Lung (tissue), 12 donors: ENCODE measurements around the gene GDI1. TPM values are rescaled to one million over a fixed set of nuclear protein-coding genes. Genes with fewer than 3 reads are reported as not detected.

ENCODE experiments used
- ATAC-seq: fragments of 200-7000 bp; cut with Tn5 transposase; one replicate; pipeline ENCODE4 v1.9.1; 2020; ENCODE audit warnings: moderate number of reproducible peaks; ENCODE audit not compliant: insufficient read depth, low FRiP score
- DNase-seq, 3 donors: peaks; one replicate each; pipeline ENCODE4 v3.0.0-alpha.2; 2013 to 2017
- H3K27ac ChIP-seq, 2 donors: one replicate each; pipeline ENCODE4 v1.5.1; 2013; ENCODE audit warnings: mild to moderate bottlenecking in 2 of 2, moderate library complexity in 2 of 2, control low read depth in 1 of 2, inconsistent platforms in 1 of 2, low read depth in 1 of 2, low read length in 1 of 2
- H3K27me3 ChIP-seq, 3 donors: one replicate each; pipeline ENCODE4 v1.5.1; 2013; ENCODE audit warnings: low read length in 2 of 3; ENCODE audit not compliant: control insufficient read depth in 3 of 3, insufficient read depth in 3 of 3
- H3K36me3 ChIP-seq, 4 donors: one replicate each; pipeline ENCODE4 v1.5.1; 2013; ENCODE audit warnings: low read length in 4 of 4, mild to moderate bottlenecking in 1 of 4, moderate library complexity in 1 of 4; ENCODE audit not compliant: control insufficient read depth in 4 of 4, insufficient read depth in 4 of 4
- H3K4me1 ChIP-seq, 5 donors: one replicate each; pipeline ENCODE4 v1.5.1; 2013; ENCODE audit warnings: low read length in 5 of 5, mild to moderate bottlenecking in 2 of 5, moderate library complexity in 1 of 5; ENCODE audit not compliant: control insufficient read depth in 5 of 5, insufficient read depth in 5 of 5
- H3K4me3 ChIP-seq: one replicate; pipeline ENCODE4 v1.5.1; 2013; ENCODE audit warnings: mild to moderate bottlenecking, control low read depth, moderate library complexity
- H3K9ac ChIP-seq, 2 donors: one replicate each; pipeline ENCODE4 v1.5.1; 2013; ENCODE audit warnings: low read length in 2 of 2, control low read depth in 1 of 2; ENCODE audit not compliant: insufficient read depth in 1 of 2
- H3K9me3 ChIP-seq, 4 donors: one replicate each; pipeline ENCODE4 v1.5.1; 2013; ENCODE audit warnings: low read length in 3 of 4, mild to moderate bottlenecking in 1 of 4, moderate library complexity in 1 of 4; ENCODE audit not compliant: control insufficient read depth in 4 of 4, insufficient read depth in 3 of 4
- CTCF ChIP-seq: IDR thresholded peaks from 2 replicates; pipeline ENCODE4 v1.5.1; 2012; ENCODE audit warnings: mild to moderate bottlenecking; ENCODE audit errors: control extremely low read depth, extremely low read depth
- WGBS, 2 donors: extraction: QIAGEN DNeasy Blood & Tissue Kit; methylation state at CpG; one replicate each; pipeline ENCODE4 v1.1.7; 2013; 5-methylcytosine and 5-hydroxymethylcytosine counted together
- polyA plus RNA-seq, 2 donors: library from polyadenylated mRNA; stranded (reverse); fragments of 200-250 nt; gene quantifications; one replicate each; pipeline ENCODE4 v1.2.1, GENCODE V29; 2013
- total RNA-seq, 2 donors: library from RNA; depleted of rRNA in 1 of 2; stranded (reverse); fragments of >200 nt in 1 of 2; gene quantifications; one replicate each; pipeline ENCODE4 v1.2.1, GENCODE V29; 2014 to 2021
- donor health status: control.
- donor health status: control.
- donor health status: Bipolar disorder and iron deficiency.
- donor health status: healthy.
- donor health status: DM: yes; HTN: yes; CAD: no.

The GDI1 gene
- total and polyA plus RNA-seq, 4 donors, result 64.0 to 130 (median 116) TPM

- TF ChIP-seq CTCF, result no peak
- DNase-seq (no peak), ATAC-seq (no peak)
- Histone ChIP-seq H3K27ac (no peak overlapping the region), H3K4me1 (no peaks in the 10 kb centered on the region), H3K36me3 (peaks cover 2 to 30% (median 7%) of the 10 kb centered on the region in 4 donors), H3K4me3 (no peak overlapping the region), H3K27me3 (no peaks in the 10 kb centered on the region), H3K9me3 (peaks cover 0 to 7% (median 0%) of the 10 kb centered on the region in 4 donors), H3K9ac (no peak overlapping the region)
- WGBS, 2 donors, result 92 to 93% methylated on average over 9 to 14 of the region's 14 CpGs
These were observed 28.6 kb downstream of the GDI1 start for GRCh38 chrX:154465601-154466000.

DNA sequence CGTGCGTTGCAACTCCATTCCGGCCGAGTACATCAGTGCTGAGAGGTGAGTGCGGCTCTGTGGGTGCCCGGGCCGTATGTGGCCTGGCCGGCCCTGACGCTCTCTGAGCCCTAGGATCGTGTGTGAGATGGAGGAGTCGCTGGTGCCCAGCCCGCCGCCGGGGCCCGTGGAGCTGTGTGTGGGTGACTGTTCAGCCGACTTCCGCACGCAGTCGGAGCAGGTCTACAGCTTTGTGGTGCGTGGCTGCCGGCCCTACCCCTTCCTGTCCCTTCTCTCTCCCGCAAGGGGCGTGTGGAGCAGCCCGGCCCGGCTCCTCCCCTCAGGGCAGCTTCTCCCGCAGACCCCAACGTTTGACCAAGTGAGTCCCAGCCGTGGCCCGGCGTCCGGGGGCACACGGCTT, 29.1 kb downstream of the GDI1 start:
- peaks cover 2 to 32% (median 6%) of the 10 kb centered on the region in 4 donors for H3K36me3 ChIP-seq

GRCh38 chrX:154466907-154467306, 30.0 kb downstream of the GDI1 start:
- Histone ChIP-seq H3K9me3 (peaks cover 0 to 7% (median 0%) of the 10 kb centered on the region in 4 donors), H3K9ac (no peak overlapping the region), H3K36me3 (peaks cover 4 to 39% (median 10%) of the 10 kb centered on the region in 4 donors), H3K27ac (no peak overlapping the region), H3K4me1 (no peaks in the 10 kb centered on the region), H3K27me3 (no peaks in the 10 kb centered on the region), H3K4me3 (no peak overlapping the region)
- WGBS, 2 donors, result 94 to 100% methylated on average over 7 to 15 of the region's 15 CpGs
- DNase-seq (no peak), ATAC-seq (no peak)
- no peak for TF ChIP-seq CTCF

More for the DNA sequence above, 29.1 kb downstream of the GDI1 start:
- Histone ChIP-seq H3K9ac (no peak overlapping the region), H3K27me3 (no peaks in the 10 kb centered on the region), H3K4me1 (no peaks in the 10 kb centered on the region), H3K9me3 (peaks cover 0 to 7% (median 0%) of the 10 kb centered on the region in 4 donors), H3K27ac (no peak overlapping the region), H3K4me3 (no peak overlapping the region)
- ATAC-seq, result no peak
- DNase-seq, result no peak
- 93% methylated on average over 16 to 32 of the region's 32 CpGs for WGBS, 2 donors
- TF ChIP-seq CTCF, result no peak

DNA sequence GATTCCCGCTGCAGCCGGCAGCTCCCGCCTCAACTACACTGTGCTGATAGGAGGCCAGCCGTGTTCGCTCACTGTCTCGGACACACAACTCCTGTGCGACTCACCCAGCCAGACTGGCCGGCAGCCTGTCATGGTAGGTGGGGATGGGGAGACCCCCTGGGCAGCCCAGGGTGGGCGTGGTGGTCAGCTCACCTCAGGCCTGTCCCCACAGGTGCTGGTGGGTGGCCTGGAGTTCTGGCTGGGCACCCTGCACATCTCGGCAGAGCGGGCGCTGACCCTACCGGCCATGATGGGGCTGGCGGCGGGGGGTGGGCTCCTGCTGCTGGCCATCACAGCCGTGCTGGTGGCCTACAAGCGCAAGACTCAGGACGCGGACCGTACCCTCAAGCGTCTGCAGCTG, 30.6 kb downstream of the GDI1 start:
- Histone ChIP-seq H3K4me1 (no peaks in the 10 kb centered on the region), H3K4me3 (no peak overlapping the region), H3K27ac (no peak overlapping the region), H3K27me3 (no peaks in the 10 kb centered on the region), H3K36me3 (peaks cover 3 to 42% (median 9%) of the 10 kb centered on the region in 4 donors), H3K9me3 (peaks cover 0 to 7% (median 0%) of the 10 kb centered on the region in 4 donors), H3K9ac (no peak overlapping the region)
- ATAC-seq, result no peak
- no peak for DNase-seq
- no peak for TF ChIP-seq CTCF
- WGBS, 2 donors, result 95 to 100% methylated on average over 4 to 21 of the region's 21 CpGs
